CD4-positive, alpha-beta T cell treated with Interleukin-1 beta for 1 hour (primary cell): ENCODE measurements around the gene KIF6.
"Not testable (repeated sequence)": the region's sequence is repeated elsewhere in the genome, so short reads cannot be mapped to it uniquely, and the experiment has no call there.

ENCODE experiments used
- DNase-seq, 2 donors: peaks; one replicate each; pipeline ENCODE4 v3.0.0-alpha.2; 2020 to 2022

KIF6 gene, protein sequence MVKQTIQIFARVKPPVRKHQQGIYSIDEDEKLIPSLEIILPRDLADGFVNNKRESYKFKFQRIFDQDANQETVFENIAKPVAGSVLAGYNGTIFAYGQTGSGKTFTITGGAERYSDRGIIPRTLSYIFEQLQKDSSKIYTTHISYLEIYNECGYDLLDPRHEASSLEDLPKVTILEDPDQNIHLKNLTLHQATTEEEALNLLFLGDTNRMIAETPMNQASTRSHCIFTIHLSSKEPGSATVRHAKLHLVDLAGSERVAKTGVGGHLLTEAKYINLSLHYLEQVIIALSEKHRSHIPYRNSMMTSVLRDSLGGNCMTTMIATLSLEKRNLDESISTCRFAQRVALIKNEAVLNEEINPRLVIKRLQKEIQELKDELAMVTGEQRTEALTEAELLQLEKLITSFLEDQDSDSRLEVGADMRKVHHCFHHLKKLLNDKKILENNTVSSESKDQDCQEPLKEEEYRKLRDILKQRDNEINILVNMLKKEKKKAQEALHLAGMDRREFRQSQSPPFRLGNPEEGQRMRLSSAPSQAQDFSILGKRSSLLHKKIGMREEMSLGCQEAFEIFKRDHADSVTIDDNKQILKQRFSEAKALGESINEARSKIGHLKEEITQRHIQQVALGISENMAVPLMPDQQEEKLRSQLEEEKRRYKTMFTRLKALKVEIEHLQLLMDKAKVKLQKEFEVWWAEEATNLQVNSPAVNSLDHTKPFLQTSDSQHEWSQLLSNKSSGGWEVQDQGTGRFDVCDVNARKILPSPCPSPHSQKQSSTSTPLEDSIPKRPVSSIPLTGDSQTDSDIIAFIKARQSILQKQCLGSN

DNA sequence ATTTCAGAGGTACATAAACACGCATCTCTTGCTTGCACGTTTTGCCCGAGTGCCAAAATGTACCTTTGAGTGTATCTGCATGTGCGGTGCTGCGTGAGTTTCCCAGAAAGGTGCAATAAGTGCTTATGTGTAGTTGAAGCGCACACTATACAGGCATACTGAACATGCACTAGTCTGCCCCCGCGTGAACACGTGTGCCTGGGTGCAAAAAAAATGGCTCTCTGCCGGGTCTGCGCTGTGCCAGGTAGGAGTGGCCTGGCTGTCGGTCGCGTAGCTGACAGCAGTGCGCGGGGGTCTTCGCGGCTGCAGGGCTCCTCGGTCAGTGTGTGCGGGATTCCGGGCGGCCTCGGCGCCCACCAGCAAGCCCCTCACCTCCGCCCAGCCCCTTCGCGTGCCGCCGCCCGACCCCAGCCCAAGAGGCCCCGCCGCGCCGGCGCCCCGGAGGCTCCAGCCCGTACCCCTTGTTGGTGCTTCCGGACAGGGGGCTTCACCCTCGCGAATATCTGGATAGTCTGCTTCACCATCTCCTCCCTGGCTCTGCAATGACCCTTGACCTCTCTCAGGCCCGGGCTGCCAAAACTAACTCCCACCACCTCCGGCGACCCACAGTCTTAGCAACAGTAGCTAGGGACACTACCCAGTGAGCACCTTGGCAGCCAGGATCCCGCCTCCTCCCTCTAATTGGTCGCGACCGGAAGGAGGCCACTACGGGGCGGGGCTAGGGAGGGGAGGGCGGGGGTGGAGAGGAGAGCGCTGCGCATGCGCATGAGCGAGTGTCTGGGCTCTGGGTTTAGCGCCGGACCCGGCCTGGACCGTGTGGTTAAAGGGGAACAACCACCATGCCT, at the start of gene KIF6:
TSS of gene KIF6 (minus strand) at position 622 of the 845 bp plus-strand sequence. CDS start at position 524, 98 bp downstream.
- DNase-seq: peak; percentile 83 to 84

DNA sequence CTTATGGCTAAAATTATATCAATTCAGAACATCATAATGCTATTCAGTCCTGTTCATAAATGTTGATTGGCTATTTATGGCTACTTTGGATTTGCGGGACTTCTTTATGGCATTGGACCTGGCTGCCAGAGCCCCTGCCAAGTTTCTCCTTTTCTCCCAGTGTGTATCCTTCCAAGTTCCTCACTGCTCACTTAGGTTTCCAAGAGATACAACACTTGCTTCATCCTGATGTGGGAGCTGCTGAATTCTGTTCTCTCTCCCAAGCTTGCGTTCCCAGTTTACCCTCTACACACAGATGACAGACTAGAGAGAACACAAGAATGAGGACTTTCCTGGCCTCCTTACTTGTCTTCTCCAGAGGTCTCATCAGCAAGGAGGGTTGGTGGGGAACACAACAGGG, 48.6 kb upstream of the KIF6 start:
- DNase-seq: no peak

DNA sequence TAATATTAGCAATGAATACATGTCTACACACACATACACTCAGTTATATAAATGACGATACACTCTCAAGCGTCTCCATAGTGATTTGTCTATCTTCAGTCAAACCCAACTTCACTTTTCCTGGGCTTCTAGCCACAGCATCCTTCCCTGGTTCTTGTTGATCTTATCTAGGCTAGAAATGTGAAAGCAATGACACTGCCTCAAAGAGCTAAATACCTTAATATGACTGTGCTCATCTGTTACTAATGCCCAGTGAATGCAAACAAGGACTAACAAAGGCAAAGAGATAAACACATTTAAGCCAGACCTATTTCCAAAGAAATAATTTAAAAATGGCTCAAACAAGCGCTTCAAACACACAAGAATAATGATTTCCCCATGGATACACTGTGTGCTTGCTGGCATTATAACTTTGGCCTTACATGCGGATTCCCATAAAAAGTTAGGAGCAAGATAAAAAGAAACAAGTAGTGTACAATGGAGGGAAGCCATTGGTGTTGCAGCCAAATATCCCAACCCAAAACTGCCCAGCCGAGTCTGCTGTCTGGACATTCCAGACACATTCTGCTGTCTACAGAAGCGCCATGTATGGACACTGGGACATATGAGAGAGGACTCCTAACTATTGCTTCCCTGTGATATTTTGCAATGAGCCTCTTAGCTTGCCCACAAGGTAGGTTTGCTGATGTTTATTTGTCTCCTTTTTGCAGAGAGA, 47.5 kb upstream of the KIF6 start:
- no peak for DNase-seq

DNA sequence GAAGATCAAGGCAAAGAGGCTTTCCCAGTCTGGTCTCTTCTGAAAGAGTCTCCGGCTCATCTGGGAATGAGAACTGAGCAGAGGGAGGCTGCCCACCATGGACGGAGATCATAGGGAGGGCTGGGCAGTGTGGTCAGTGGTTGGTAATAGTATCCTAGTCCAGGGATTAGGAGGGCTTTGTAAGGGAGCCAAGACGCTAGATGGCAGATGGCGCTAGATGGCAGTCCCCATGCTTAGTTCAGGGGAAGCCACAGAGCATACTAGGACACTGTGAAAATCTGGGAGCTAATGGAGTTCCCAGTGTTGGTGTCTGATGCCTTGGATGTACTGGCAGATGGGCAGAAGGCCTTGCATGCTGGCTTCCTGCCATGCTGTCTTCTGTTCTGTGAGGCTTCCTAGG, 45.2 kb upstream of the KIF6 start:
- DNase-seq: no peak

DNA sequence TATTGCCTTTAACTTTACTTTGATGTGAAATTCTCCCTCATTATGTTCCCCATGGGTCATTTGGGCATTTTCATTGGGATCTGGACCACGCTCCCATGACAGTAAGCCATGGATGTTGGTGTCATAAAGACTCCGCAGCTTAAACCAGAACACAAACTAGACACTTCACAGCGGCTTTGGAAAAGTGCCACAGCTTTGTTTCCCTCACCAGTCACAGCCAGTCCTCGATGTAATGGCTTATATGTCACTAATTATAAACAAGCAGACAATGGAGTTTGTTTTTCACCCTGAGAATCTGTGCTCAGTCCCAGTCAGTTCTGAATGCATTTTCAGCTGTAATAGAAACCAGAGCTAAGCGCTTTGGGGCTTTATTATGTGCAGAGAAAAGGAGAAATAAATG, 43.8 kb upstream of the KIF6 start:
- no peak for DNase-seq

DNA sequence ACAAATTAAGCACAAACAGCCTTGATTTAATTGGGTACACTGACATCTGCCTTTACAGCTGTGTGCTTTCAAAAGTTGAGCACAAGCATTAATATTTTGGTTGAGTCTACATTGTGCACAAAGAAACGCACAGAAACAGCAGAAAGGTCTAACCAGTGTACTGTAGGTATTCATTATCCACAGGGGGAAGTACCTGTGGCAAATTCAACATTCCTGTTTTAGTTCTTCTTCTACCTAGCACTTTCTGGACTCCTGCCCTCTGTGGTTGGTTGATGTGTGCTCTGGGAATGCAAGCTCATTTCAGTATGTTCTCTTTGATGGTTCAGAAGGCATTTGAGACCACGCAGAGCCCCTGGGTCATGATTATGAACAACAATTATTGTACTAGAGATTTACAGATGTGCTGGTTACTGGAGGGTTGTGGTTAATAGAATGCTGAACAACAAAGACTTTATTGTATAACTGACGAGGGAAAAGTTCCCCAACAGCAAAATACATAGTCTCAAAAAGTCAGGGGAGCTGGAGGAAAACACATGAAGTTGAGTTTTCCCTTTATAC, 40.4 kb upstream of the KIF6 start:
- DNase-seq: no peak

DNA sequence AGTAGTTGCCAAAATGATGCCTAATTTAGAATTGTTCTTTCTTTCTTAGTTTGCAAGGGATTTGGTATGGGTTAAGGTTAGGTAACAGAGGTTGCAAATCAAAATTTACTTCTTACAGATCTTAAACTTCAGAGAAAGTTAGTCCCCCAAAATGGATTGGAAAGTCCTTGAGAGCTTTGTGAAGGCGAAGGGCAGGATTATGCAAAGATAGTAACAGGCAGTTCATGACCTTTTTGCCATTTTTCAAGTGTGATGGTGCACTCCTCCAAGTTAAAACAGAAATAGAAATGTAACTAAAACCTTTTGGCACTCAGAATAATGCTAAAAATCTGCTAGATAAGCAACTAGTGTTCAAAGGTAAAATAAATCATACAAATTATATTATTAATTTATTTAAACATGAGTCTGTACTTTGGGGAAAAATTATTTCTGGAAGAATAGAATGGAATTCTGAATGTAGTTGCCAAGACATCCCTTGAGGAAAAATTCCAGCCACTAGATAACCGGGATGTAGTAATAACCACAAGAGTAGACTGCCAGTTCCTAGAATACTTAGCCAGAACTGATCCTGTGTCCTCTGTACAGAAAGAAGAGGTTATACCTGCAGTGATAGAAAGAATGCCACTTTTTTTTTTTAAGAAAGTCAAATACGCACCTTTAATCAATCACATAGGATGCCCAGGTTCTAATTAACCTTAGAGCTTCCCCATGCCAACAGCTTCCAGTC, 35.2 kb upstream of the KIF6 start:
- DNase-seq: no peak

DNA sequence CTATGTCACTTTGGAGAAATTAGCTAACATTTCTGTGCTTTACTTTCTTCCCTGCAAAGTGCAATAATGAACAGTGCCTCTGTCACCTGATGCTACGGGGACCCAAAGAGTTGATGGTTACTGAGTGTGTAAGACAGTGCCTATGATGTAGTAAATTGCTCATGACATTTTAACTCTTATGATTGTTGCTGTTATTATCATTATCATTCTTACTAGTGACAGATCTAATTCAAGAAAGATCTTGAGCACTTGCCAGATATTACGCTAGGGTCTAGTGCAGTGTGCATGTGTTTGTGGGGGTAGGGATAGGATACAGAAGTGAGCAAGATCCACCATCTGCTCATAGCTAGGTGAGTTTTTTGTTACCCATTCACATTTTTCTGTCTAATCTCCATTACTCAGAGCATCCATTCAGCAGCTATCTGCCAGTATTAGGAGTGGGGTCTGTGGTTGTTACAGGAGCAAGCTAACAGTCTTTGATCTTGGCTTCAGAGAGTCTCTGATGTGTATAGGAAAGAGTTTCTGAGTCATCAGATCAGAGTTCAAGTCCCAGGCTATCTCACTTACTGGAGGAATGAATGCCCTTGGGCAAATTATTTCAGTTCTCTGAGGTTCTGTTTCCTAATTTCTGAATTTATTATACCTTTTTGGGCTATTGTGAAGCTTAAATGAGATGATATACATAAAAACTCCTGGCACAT, 33.8 kb upstream of the KIF6 start:
- no peak for DNase-seq

DNA sequence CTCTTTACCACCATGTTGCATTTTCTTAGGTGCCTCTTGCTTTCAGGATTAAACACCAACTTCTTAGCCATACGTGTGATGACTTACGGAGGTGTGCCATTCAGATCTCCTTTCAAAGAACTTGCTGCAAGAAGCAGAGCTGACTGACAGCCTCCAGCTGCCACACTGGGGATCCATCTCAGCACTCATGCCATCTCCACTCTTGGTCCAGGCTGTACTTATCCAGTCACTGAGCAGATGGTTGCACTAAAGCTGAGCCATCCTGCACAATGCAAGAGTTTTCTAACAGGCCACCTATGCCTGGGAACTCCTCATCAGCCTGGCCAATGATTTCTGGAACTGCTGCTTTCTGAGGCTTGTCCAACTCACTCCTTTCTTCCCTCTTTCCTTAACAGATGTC, 31.4 kb upstream of the KIF6 start:
- no peak for DNase-seq

DNA sequence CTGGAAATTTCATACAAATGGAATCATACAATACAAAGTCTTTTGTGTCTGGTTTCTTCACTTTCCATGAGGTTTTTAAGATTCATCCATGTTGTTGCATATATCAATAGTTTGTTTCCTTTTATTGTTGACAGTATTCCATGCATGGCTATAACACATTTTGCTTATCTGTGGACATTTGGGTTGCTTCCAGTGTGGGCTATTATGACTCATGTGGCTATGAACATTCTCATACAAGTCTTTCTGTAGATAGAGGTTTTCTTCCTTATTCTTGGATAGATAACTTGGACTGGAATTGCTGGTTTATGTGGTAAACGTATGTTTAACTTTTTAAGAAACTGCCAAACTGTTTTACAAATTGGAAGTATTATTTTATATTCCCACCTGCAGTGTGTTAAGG, 30.0 kb upstream of the KIF6 start:
- DNase-seq: no peak

DNA sequence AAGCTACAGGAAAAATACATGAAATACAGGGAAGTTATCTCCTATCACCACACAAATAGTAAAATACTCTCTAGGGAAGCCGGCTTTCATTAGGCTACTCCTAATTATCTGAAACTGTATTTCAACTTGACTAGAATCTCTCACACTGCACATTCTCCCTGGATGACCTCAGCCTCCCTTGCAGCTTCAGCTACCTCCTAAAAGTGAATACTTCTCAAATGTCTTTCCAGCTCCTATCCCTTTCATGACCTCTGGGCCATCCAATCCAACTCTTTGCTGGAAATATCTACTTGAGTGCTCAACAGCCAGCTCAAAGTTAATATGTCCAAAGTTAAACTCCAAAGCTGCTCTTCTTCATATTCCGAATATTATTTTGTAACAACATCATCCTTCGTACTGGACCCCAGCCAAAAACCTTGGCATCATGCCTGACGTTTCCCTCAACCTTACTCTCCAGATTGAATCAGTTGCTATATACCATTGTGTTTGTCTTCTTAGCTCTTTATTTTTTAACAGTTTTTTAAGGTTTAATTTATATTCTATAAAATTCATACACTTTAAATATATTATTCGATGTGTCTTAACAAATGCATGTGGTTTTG, 29.4 kb upstream of the KIF6 start:
- no peak for DNase-seq

DNA sequence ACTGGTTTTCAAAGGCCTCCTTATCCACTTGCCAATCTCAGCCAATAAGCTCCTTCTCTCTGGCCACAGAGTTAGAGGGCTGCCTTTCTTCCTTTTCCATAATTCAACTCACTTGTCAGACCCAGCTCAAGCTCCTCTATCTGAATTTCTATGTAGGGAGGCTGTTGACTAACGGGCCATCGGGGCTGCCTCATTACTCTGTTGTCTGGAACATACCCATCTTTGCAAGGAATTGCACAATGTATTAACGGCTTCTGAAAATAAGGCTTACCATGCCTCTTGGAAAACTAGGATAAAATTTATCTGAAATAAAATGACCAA, 28.5 kb upstream of the KIF6 start:
- no peak for DNase-seq

DNA sequence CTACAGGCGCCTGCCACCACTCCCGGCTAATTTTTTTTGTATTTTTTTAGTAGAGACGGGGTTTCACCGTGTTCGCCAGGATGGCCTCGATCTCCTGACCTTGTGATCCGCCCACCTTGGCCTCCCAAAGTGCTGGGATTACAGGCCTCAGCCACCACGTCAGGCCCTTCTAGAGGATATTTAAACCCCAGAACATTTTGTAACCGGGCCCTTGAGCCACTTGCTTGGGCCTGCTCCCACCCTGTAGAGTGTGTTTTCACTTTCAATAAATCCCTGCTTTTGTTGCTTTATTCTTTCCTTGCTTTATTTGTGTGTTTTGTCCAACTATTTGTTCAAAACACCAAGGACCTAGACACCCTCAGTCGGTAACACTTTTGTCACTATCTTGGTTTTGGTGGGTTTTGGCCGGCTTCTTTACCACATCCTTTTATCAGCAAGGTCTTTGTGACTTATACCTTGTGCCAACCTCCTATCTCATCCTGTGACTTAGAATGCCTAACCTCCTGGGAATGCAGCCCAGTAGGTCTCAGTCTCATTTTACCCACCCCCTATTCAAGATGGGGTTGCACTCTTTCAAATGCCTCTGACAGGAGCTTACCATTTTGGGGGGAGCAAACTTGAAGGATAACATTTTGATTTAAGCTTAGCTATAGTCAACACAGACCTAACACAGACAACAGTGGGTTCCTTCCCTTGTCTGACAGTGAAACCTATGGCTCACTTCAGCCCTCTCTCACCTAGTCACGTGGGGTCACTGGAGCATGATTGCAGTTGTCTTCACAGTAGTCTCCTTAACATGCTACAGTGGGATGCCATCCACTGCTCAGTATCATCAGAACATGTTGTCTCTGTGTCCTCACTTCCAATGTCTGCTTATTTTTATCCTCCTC, 27.9 kb upstream of the KIF6 start:
- DNase-seq: no peak

DNA sequence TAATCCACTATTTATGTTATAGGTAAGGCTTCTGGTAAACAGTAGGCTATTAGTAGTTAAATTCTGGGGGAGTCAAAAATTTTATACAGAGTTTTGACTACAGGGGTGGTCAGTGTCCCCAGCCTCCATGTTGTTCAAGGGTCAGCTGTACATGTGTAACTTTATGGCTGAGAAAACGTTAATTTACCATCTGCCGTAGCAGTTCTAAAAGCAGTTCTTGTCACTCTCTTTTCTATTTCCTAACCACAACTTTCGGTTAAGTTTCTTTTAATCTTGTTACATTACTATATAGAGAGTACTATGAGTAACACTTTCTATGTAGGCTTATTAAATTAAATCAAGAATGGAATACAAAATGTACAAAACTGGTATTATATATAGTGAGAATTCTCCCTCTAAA, 21.6 kb upstream of the KIF6 start:
- no peak for DNase-seq

DNA sequence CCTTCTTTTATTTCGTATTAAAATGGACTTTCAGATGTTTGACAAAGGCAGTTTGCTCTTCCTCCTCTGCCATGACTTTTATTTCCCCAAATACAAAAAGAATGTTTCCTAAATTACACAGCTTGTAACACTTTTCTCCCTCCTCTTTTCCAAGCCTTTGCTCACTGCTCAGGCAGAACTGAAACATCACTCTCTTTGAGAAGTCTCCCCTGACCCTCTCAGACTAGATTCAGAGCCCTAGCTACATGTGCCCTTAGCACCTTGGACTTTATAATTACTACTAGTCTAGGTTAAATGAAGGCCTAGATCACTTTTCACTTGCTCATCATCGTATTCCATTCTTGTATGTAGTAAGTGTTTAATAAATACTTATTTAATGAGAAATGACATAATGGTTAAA, 8.5 kb upstream of the KIF6 start:
- DNase-seq: no peak

DNA sequence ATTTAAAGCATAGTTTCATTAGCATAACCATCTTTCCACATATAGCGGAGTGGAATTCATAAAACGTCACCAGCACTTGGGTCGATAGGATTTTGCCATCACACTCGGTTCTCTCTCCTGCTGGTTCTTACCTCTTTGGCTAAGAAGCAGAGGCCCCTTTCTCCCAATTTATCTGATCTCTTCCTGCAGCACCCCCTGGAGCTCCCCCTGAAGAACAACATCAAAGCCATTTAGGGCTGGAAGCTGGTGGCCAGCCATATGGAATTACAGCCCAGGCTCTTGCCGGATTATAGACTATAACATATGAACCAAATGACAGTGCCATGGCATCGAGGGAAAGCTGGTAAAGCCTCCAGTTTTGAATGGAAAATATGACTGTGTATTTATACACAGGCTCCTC, 6.4 kb upstream of the KIF6 start:
- DNase-seq: no peak

DNA sequence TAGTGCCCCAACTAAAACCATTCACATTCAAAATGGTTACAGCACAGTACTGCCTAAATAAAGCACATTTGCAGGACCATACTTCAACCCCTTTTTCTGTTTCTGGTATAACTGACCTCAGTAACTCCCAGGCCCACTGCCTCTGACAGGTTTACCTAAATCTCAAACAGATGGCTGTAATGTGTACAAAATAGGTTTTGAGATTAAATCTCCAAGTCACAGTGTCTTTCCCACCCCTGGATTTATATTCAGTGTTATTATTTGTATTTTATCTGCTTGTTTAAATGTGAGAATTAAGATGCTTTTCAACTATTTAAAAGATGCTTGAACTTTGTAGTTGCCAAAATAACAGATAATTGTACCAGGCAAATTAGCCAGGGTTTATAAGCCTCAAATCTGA, 4.7 kb upstream of the KIF6 start:
- DNase-seq: no peak

DNA sequence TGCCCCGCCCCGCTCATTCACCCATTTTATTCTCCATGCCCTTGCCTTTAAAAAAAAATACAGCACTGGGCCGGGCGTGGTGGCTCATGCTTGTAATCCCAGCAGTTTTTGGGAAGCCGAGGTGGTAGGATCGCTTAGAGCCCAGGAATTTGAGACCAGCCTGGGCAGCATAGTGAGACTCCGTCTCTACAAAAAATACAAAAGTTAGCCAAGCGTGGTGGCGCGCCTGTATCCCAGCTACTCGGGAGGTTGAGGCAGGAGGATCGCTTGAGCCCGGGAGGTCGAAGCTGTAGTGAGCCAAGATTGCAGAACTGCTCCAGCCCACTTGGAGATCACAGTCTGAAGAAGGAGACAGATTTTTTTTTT, 407 bp upstream of the KIF6 start:
- DNase-seq: no peak

DNA sequence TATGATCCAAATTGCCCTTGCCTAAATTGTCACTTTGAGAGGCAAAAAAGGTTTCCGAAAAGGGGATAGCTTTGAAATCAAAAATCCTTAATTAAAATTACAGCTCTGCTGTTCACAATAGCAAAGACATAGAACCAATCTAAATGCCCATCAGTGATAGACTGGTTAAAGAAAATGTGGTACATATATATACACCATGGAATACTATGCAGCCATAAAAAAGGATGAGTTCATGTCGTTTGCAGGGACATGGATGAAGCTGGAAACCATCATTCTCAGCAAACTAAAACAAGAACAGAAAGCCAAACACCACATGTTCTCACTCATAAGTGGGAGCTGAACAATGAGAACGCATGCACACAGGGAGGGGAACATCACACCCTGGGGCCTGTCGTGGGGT, 1.9 kb downstream of the KIF6 start:
- DNase-seq: not testable (repeated sequence)

DNA sequence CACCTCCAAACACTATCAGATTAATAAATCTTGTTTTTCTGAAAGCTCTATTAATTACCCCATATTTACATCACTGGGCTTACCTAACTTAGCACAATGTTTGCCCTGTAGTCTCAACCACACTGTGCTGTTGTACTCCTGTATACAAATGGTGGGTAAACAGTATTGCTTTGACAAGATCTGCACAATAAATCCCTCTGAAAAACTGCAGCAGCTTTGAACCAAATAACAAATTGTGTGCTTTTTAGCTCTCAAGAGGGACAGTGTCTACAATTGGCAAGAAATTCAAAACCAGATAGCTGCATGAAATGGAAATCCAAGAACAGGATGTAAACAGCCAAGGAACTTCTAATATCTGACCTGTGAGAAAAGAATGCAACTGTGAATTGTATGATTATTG, 10.4 kb downstream of the KIF6 start:
- DNase-seq: no peak
